G401 (cell line): ENCODE data around the gene SULT1A3. TPM values are rescaled to one million over a fixed set of nuclear protein-coding genes. Genes with fewer than 3 reads are reported as not detected.
"Not testable (repeated sequence)": the region's sequence is repeated elsewhere in the genome, so short reads cannot be mapped to it uniquely, and the experiment has no call there.

Experiments used
- DNase-seq: peaks from one replicate; pipeline ENCODE4 v3.0.0-alpha.2; 2015; ENCODE audit warnings: low spot score
- in situ Hi-C: cut with HindIII; loops from 2 replicates; pipeline ENCODE4 v1.10.0; 2016; ENCODE audit warnings: low sequenced_read_pairs, mixed read lengths
- total RNA-seq: library from RNA; depleted of rRNA; stranded (reverse); fragments of >200 nt; shearing (Covaris generic); gene quantifications from 2 replicates; pipeline ENCODE4 v1.2.3, GENCODE V29; 2014; rRNA removed

The SULT1A3 gene
- total RNA-seq = 0.75 and 7.5 TPM in 2 replicates

- DNase-seq, in situ Hi-C loops: not testable (repeated sequence)
Observed at GRCh38 chr16:30199049-30199448, at the start of gene SULT1A3. Gene SULT1A3 (plus strand): TSS chr16:30199255. CDS start chr16:30200729, 1,474 bp downstream.

DNA sequence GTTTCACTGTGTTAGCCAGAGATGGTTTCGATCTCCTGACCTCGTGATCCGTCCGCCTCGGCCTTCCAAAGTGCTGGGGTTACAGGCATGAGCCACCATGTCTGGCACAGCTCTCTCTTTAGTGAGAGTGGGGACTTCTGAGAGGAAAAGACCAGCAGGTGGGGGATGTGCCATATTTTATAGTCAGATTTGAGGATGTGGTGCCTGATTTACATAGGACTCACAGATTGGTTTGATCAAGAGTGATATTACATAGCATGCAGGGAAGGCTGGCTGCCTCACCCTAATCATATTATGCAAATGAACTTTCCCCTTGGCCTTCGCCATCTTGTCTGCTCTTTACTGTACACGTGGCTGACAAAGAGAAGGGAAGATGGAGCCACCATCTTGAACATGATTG, 48.0 kb upstream of the SULT1A3 start:
- in situ Hi-C loops = no loop called here
- no peak for DNase-seq

- no peak for DNase-seq
- in situ Hi-C loops = no loop called here
Observed at GRCh38 chr16:30152517-30152916, 46.5 kb upstream of the SULT1A3 start.

- in situ Hi-C loops = no loop called here
- no peak for DNase-seq
Observed at GRCh38 chr16:30155188-30155587, 43.9 kb upstream of the SULT1A3 start.

- in situ Hi-C loops = no loop called here
- DNase-seq = no peak
Observed at GRCh38 chr16:30157214-30157613, 41.8 kb upstream of the SULT1A3 start.

- in situ Hi-C loops = no loop called here
- DNase-seq = no peak
Observed at GRCh38 chr16:30163538-30163937, 35.5 kb upstream of the SULT1A3 start.

- in situ Hi-C loops = no loop called here
- DNase-seq = no peak
Observed at GRCh38 chr16:30166202-30166902, 32.7 kb upstream of the SULT1A3 start.

GRCh38 chr16:30168746-30169145, 30.3 kb upstream of the SULT1A3 start:
- in situ Hi-C loops, DNase-seq: not testable (repeated sequence)

GRCh38 chr16:30169416-30169815, 29.6 kb upstream of the SULT1A3 start:
- in situ Hi-C loops, DNase-seq: not testable (repeated sequence)

DNA sequence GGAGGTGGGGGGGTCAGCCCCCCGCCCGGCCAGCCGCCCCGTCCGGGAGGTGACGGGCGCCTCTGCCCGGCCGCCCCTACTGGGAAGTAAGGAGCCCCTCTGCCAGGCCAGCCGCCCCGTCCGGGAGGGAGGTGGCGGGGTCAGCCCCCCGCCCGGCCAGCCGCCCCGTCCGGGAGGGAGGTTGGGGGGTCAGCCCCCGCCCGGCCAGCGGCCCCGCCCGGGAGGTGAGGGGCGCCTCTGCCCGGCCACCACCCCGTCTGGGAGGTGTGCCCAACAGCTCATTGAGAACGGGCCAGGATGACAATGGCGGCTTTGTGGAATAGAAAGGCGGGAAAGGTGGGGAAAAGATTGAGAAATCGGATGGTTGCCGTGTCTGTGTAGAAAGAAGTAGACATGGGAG, 28.9 kb upstream of the SULT1A3 start:
- in situ Hi-C loops, DNase-seq: not testable (repeated sequence)

GRCh38 chr16:30173054-30173453, 26.0 kb upstream of the SULT1A3 start:
- in situ Hi-C loops = no loop called here
- DNase-seq = no peak

DNA sequence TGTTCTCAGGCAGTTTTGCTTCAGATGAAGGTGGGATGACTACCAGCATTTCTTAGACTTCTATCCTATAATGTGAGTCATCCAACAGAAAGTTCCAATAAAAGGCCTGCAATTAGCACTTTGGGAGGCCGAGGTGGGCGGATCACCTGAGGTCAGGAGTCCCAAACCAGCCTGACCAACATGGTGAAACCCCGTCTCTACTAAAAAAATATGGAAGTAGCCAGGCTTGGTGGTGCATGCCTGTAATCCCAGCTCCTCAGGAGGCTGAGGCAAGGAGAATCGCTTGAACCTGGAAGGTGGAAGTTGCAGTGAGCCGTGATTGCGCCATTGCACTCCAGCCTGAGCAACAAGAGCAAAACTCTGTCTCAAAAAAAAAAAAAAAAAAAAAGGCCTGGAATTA, 22.2 kb upstream of the SULT1A3 start:
- in situ Hi-C loops, DNase-seq: not testable (repeated sequence)

GRCh38 chr16:30179195-30179594, 19.9 kb upstream of the SULT1A3 start:
- no peak for DNase-seq
- in situ Hi-C loops = no loop called here

DNA sequence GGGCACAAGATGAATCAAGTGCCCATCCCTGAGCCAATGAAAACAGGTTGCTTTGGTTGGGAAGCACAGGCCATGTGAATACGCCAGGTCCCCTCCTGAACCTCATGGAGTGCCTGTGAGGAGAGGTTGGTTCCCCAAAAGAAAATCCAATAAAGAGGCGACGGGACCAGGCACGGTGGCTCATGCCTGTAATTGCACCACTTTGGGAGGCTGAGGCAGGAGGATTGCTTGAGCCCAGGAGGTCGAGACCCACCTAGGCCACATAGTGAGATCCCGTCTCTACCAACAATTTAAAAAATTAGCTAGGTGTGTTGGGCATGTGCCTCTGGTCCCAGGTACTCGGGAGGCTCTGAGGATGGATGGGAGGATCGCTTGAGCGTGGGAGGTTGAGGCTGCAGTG, 19.1 kb upstream of the SULT1A3 start:
- in situ Hi-C loops = no loop called here
- no peak for DNase-seq

GRCh38 chr16:30180741-30181140, 18.3 kb upstream of the SULT1A3 start:
- in situ Hi-C loops = no loop called here
- no peak for DNase-seq

- DNase-seq = peak; percentile 93
- in situ Hi-C loops = no loop called here
Observed at GRCh38 chr16:30183233-30184095, 15.6 kb upstream of the SULT1A3 start, which contains the start of gene CORO1A. Gene CORO1A (plus strand): TSS chr16:30183602. CDS start chr16:30185210, 1,608 bp downstream.

DNA sequence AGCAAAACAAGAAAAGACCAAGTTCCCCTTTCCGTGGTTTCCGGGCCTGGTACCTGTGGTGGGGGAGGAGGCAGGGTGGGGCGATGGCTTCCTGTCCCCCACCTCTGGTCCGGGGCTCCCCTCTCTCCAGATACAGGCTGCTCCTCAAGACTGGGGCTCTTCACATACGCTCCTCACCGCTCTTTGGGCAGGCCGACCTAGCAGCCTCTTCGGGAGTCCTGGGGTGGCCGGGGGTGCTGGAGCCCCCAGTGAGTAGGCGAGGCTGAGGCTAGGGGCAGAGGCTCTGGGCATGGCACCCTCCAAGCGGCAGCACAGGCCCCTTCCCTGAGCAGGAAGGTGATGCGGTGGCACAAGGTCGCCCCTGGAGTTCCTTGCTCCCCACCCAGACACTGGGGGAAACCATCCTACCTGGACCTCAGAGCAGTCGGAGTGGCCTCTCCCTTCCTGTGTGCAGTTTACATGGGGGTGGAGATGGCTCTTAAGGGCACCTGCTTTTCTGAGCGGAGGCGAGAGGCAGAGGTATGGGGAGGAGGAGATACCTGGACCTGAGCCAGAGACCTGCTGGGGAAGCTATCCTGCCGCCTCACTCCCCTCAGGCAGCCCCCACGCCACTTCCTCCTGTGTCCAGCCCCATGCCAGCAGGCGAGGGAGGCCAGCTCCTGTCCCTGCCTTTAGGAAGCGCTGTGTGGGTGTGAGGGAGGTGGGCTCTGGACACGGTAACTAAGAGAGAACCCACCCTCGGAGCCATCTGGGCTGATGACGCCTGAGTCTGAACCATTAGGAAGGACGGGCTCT, 14.8 kb upstream of the SULT1A3 start:
- in situ Hi-C loops = no loop called here
- peak; percentile 59 for DNase-seq

DNA sequence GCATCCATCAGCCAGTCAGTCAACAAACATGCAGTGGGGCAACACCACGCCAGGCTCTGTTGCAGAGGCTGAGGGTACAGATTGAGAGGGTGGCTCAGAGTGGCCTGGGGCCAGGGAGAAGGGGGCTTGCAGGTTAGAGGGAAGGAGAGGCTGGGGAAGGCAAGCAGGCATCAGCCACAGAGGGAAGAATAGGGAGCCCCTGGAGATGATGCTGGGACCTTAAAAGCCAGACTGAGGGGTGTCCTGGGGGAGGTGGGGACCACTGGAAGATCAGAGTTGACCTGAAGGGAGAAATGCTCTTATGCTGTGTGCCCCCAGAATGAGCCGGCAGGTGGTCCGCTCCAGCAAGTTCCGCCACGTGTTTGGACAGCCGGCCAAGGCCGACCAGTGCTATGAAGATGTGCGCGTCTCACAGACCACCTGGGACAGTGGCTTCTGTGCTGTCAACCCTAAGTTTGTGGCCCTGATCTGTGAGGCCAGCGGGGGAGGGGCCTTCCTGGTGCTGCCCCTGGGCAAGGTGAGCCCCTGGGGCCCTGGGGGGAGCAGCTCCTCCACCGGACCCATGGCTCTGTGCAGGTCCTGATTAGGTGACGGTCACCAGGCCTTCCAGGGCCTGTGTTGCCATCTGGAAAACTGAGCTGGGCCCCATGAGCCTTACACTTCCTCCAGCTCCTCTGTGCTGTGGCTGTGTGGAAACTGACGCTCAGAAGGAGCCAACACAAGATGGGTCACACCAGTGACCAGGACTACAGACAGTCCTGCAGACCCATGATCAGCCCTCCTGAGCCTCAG, 14.0 kb upstream of the SULT1A3 start:
- in situ Hi-C loops = no loop called here
- DNase-seq = no peak
